GM10248 (cell line): Measurements from ENCODE around the gene PRKCZ.
A peak's percentile ranks its signal among the peaks of the same experiment; 100 is the strongest.

Experiments used
- CTCF ChIA-PET: fragments of 300-600 bp; sonication (Branson Sonifier 250); formaldehyde crosslinking; extraction: SDS; loops from one replicate; lab custom pipeline; 2021; ENCODE audit warnings: antibody characterized with exemption; lab: Yijun Ruan, JAX
- POLR2A ChIA-PET: fragments of 350-650 bp; sonication (Branson Sonifier 250); formaldehyde crosslinking; extraction: SDS; loops from one replicate; lab custom pipeline; 2020; ENCODE audit warnings: antibody characterized with exemption; lab: Yijun Ruan, JAX
- DNase-seq: peaks from one replicate; pipeline ENCODE4 v3.0.0; 2012; ENCODE audit errors: extremely low spot score
- CTCF ChIP-seq: IDR thresholded peaks from 2 replicates; pipeline ENCODE4 v1.5.1; 2012; ENCODE audit warnings: mild to moderate bottlenecking, low read depth; ENCODE audit errors: extremely low read depth, missing control alignments, control extremely low read depth

Gene PRKCZ

GRCh38 chr1:2049718-2050431, at the start of gene PRKCZ:
PRKCZ (plus strand) TSS chr1:2050411; CDS start chr1:2050631, 220 bp downstream.
- peak; percentile 83 for DNase-seq
- ChIA-PET POLR2A (no interaction called here), CTCF (no interaction called here)
- no peak for TF ChIP-seq CTCF

GRCh38 chr1:2000432-2000831, 49.8 kb upstream of the PRKCZ start:
- DNase-seq: no peak
- POLR2A ChIA-PET: no interaction called here
- CTCF ChIA-PET: interaction anchor here (1.5 kb wide), 1 partner anchor 11 kb away, joined by 3 read pairs; no protein-coding TSS in a partner anchor
- no peak for TF ChIP-seq CTCF

- DNase-seq: no peak
- TF ChIP-seq CTCF: no peak
- POLR2A ChIA-PET: no interaction called here
- CTCF ChIA-PET: interaction anchor here (1.3 to 1.5 kb wide), 2 partner anchors 10 kb away, joined by 3 to 6 read pairs; no protein-coding TSS in a partner anchor
Measured at GRCh38 chr1:2000850-2001249, 49.4 kb upstream of the PRKCZ start.

GRCh38 chr1:2001773-2002411, 48.3 kb upstream of the PRKCZ start:
- no peak for TF ChIP-seq CTCF
- CTCF ChIA-PET: interaction anchor here (1.3 kb wide), 1 partner anchor 11 kb away, joined by 6 read pairs; no protein-coding TSS in a partner anchor
- DNase-seq: no peak
- POLR2A ChIA-PET: no interaction called here

- DNase-seq: no peak
- no peak for TF ChIP-seq CTCF
- CTCF ChIA-PET: no interaction called here
- POLR2A ChIA-PET: no interaction called here
Measured at GRCh38 chr1:2003541-2004131, 46.6 kb upstream of the PRKCZ start, which contains the start of gene CFAP74. CFAP74 (minus strand) TSS chr1:2003786; CDS start chr1:1990956, 12,830 bp downstream.

GRCh38 chr1:2004856-2005255, 45.4 kb upstream of the PRKCZ start:
- POLR2A ChIA-PET: no interaction called here
- TF ChIP-seq CTCF: no peak
- CTCF ChIA-PET: no interaction called here
- no peak for DNase-seq
